GM10266 (cell line): ENCODE data around the gene WDR90.

Source experiments
- DNase-seq: peaks from one replicate; pipeline ENCODE4 v3.0.0; 2012; ENCODE audit errors: extremely low spot score
- CTCF ChIP-seq: IDR thresholded peaks from 2 replicates; pipeline ENCODE4 v1.5.1; 2012; ENCODE audit warnings: mild to moderate bottlenecking, low read depth; ENCODE audit not compliant: control insufficient read depth, insufficient read depth; ENCODE audit errors: missing control alignments

Gene WDR90

DNA sequence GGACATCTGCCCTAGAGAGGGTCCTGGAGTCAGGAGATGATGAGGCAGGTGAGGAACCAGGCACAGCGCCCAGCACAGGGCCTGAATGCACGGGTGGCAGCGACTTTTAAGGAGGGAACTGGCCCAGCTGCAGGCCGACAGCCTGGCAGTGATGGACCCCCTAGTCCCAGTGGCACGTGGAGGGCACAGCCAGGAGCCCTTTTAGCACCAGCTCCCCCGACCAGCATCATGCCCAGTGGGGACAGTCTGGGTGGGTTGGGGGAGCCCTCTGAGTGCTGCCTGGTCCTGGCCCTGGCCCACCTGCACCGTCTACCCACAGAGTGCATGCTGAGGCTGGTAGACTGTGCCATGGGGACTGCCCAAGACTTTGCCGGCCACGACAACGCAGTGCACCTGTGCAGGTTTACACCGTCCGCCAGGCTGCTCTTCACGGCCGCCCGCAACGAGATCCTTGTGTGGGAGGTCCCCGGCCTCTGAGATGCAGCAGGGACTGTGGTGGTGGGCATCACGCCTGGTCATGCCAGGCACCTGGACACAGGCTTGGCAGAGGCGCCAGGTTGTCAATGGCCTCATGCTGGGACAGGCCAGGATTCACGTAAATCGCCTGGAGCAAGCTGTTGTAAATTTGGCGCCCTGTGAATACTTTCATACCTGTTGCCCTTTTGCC is 18.1 kb downstream of the WDR90 start:
- no peak for TF ChIP-seq CTCF
- no peak for DNase-seq

DNA sequence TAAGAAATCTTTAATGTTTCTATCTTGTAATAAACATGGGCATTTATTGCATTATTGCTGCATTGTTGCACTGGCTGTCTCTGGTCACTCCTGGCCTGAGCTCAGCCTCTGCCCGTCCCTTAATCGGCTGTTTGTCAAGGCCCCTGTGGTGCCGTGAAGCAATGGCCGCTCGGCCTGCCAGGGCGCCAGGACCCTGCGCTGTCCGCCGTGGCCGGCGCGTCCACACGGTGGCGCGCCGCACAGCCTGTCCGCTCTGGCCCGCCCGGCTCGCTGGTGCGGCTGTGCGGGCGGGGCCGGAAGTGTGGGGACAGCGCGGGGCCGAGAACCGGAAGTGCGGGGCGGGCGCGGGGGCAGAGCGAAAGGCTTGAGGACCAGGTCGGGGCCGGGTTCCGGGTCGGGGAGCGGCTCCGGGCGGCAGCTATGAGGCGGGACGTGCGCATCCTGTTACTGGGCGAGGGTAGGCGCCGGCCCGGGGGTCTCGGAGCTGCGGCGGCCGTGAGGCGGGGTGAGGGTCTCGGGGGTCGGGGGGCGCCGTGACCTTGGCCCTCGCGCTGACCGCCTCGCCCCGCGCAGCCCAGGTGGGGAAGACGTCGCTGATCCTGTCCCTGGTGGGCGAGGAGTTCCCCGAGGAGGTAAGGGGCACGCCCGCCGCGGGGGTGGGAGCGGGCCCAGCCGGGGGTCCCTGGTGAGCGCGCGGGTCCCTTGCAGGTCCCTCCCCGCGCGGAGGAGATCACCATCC is 18.8 kb downstream of the WDR90 start, which contains the start of gene RHOT2:
Gene RHOT2 (plus strand): TSS at position 353 of the 739 bp plus-strand sequence. CDS start 68 bp downstream, at position 421.
- peak; percentile 100 for TF ChIP-seq CTCF
- DNase-seq, result peak; percentile 96

DNA sequence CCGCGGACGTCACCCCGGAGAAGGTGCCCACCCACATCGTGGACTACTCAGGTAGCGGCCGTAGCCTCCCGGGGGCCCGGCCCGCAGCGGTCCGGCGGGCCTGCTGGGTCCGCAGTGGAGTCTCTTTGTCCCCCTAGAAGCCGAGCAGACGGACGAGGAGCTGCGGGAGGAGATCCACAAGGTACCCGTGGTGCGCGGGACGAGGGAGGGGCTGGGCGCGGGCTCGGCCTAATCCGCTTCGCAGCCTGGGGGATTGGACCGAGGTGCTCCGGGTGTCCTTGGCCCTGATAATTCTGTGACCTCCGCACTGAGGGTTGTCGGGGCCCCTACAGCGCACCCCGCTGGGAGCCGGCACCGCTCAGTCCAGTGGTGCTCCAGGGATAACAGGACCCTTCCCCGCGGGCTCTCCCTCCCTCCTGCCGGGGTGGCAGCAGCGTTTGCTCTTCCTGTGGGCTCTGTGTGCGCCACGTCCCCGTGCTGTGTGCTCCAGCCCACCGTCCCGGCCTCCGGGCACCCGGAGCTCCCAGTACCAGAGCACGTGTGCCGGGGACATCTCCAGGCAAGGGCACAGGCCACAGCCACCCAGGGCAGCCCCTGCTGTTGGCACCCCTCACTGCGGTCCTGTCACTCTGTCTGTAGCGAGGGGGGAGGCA is 19.5 kb downstream of the WDR90 start:
- TF ChIP-seq CTCF, result no peak
- no peak for DNase-seq

- TF ChIP-seq CTCF, result no peak
- no peak for DNase-seq
Observed at GRCh38 chr16:669666-670065, 20.5 kb downstream of the WDR90 start.

DNA sequence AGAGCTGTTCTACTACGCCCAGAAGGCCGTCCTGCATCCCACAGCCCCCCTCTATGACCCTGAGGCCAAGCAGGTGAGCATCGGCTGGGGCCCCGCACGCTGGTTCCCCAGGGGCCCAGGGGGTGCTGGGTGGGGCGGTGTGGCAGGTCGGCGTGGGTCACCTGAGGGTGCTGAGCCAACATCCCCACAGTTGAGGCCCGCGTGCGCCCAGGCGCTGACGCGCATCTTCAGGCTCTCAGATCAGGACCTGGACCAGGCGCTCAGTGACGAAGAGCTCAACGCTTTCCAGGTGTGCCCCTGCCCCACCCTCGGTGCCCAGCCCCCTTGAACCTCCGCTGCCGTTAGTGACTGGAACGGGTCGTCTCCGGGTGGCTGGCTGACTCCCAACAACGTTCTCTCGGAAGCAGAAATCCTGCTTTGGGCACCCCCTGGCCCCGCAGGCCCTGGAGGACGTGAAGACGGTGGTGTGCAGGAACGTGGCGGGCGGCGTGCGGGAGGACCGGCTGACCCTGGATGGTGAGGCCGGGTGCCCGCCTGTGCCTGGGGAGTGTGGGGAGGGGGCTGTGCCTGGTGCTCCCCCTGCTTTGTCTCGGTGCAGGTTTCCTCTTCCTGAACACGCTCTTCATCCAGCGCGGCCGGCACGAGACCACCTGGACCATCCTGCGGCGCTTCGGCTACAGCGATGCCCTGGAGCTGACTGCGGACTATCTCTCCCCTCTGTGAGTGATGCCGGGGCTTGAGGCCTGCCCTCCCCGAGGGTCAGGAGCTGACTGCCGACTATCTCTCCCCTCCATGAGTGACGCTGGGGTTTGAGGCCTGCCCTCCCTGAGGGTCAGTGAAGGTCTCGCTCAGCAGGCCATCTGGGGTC is 21.6 kb downstream of the WDR90 start:
- no peak for TF ChIP-seq CTCF
- DNase-seq, result no peak

DNA sequence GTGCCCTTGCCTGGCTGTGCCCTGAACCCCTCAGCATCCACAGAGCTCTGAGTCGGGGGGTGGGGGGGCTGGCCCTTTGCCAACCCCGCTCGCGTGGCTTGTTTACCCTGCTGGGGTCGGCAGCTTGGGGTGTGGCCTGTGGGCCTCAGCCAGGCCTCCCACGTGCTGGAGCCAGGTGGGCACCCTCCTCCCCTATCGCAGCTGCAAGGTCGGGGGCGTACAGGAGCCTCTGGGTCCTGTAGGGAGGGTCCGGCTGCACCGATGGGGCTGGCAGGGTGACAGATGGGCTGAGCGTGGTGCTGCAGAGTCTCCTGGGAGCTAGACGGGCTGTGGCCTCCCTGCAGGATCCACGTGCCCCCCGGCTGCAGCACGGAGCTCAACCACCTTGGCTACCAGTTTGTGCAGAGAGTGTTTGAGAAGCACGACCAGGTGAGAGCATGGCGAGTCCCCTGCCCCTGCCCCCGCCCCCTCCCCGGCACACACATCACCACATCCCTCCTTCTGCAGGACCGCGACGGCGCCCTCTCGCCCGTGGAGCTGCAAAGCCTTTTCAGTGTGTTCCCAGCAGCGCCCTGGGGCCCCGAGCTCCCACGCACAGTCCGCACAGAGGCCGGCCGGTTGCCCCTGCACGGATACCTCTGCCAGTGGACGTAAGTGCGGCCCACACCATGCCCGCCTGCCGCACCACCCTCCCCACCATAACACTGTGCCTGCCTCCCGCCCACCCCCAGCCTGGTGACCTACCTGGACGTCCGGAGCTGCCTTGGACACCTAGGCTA is 22.4 kb downstream of the WDR90 start:
- no peak for TF ChIP-seq CTCF
- no peak for DNase-seq
